Uterus (tissue), 4 donors: ENCODE measurements around the gene MITF. TPM values are rescaled to one million over a fixed set of nuclear protein-coding genes. Genes with fewer than 3 reads are reported as not detected.

Source experiments
- DNase-seq, 2 donors: peaks; one replicate each; pipeline ENCODE4 v3.0.0-alpha.2; 2019 to 2020
- H3K27ac ChIP-seq, 2 donors: fragments of 200-600 bp; sonication (generic); 1 replicate in 1 of 2; 2 replicates in 1 of 2; pipeline ENCODE4 v1.5.1; 2016 to 2018
- H3K27me3 ChIP-seq, 2 donors: fragments of 200-600 bp; sonication (generic); one replicate each; pipeline ENCODE4 v1.5.1; 2018 to 2019; ENCODE audit warnings: control low read depth in 1 of 2
- H3K36me3 ChIP-seq, 2 donors: fragments of 200-600 bp; sonication (generic); one replicate each; pipeline ENCODE4 v1.5.1; 2019; ENCODE audit warnings: control low read depth in 1 of 2
- H3K4me1 ChIP-seq, 2 donors: fragments of 200-600 bp; sonication (generic); one replicate each; pipeline ENCODE4 v1.5.1; 2018 to 2019; ENCODE audit warnings: control low read depth in 1 of 2
- H3K4me3 ChIP-seq, 2 donors: fragments of 200-600 bp; sonication (generic); 1 replicate in 1 of 2; 2 replicates in 1 of 2; pipeline ENCODE4 v1.5.1; 2018 to 2019; ENCODE audit warnings: mild to moderate bottlenecking in 1 of 2
- H3K9me3 ChIP-seq, 2 donors: fragments of 200-600 bp; sonication (generic); one replicate each; pipeline ENCODE4 v1.5.1; 2019; ENCODE audit warnings: control low read depth in 1 of 2
- POLR2A ChIP-seq, 2 donors: fragments of 450-650 bp; IDR thresholded peaks; one replicate each; pipeline ENCODE4 v1.6.1; 2016; ENCODE audit warnings: antibody characterized with exemption in 2 of 2, mild to moderate bottlenecking in 1 of 2, moderate library complexity in 1 of 2
- intact Hi-C: fragments of 100-400 bp; cut with DNase I; formaldehyde crosslinking; loops from one replicate; pipeline ENCODE4 v1.15.1; 2023; ENCODE audit warnings: low total_unique reads
- total RNA-seq, 4 donors: library from RNA; depleted of rRNA in 3 of 4; stranded (reverse); fragments of >200 nt in 3 of 4; gene quantifications; one replicate each; pipeline versions ENCODE4 v1.1.0 to v1.2.4, GENCODE V29; 2014 to 2023
- TF ChIP-seq, protein P1 (sequence below), 4 experiments: fragments of 200-600 bp in 2 of 4; fragments of 450-650 bp in 2 of 4; sonication (generic) in 2 of 4; IDR thresholded peaks; one replicate each; pipeline ENCODE4 v1.5.1; 2016 to 2019; ENCODE audit warnings: antibody characterized with exemption in 4 of 4, mild to moderate bottlenecking in 2 of 4, moderate library complexity in 1 of 4
- donor health status: DM: yes; HTN: yes; CAD: no.

The MITF gene
- total RNA-seq, 4 donors from 2014 or later, result 18.2 to 66.0 (median 52.6) TPM

DNA sequence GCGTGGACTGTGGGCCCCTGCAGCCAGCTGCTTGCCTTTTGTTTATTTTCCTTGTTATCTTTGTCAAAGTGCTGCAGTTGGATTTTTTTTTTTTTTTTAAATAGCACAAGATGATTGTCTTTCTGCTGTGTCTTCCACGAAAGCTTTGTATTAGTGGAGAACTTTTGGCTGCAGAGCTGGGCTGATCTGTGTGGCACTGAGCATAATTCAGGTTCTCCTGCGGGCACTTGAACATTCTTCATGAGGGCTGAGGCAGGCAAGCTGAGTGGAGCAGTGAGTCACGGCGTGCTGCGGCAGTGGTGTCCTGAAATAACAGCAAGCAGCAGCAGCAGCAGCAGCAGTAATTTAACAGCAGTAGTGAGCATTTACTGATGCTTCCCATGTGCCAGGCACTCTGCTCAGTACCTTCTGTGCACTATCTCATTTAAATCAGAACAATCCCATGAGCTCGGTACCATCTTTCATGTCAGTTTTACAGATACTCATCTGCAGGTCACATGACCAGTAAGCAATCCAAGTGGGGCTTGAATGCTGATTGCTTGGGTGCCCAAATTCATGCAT is 45.8 kb downstream of the MITF start:
- Histone ChIP-seq H3K9me3 (no peaks in the 10 kb centered on the region), H3K4me1 (peaks cover 4 to 8% of the 10 kb centered on the region in 2 donors), H3K4me3 (no peak overlapping the region), H3K36me3 (no peaks in the 10 kb centered on the region), H3K27ac (peak overlapping the region; percentile 68 to 85), H3K27me3 (no peaks in the 10 kb centered on the region)
- intact Hi-C loops, result no loop called here
- TF ChIP-seq, protein P1, sequence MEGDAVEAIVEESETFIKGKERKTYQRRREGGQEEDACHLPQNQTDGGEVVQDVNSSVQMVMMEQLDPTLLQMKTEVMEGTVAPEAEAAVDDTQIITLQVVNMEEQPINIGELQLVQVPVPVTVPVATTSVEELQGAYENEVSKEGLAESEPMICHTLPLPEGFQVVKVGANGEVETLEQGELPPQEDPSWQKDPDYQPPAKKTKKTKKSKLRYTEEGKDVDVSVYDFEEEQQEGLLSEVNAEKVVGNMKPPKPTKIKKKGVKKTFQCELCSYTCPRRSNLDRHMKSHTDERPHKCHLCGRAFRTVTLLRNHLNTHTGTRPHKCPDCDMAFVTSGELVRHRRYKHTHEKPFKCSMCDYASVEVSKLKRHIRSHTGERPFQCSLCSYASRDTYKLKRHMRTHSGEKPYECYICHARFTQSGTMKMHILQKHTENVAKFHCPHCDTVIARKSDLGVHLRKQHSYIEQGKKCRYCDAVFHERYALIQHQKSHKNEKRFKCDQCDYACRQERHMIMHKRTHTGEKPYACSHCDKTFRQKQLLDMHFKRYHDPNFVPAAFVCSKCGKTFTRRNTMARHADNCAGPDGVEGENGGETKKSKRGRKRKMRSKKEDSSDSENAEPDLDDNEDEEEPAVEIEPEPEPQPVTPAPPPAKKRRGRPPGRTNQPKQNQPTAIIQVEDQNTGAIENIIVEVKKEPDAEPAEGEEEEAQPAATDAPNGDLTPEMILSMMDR (IDR thresholded peaks at IDR 0.05), result no peak
- TF ChIP-seq POLR2A (IDR thresholded peaks at IDR 0.05), result no peak
- DNase-seq, result peak; percentile 60 to 65

DNA sequence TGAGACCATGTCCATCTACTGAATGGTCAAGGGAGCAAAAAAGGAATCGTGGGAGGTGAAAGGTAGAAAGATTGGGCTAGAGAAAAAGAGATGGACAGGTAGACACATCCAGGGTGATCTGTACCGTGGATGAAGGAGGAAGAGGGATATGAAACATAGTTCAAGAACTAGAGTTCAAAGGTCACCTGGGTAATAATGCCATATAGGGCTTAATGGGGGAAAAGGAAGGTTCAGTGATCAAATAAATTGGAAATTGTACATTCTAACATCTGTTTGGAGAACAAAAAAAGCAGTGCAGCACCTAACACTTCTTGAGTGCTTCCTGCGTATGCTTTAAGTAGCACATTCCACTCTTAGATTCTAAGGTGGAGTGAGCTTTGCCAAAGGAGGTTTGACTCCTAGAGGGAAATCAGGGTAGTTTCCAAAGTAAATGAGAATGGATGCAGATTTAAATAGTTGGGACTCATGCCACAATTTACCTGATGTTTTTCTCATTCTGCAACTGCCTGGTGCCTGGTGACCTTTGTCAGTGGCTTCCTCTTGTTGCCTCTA is 46.6 kb downstream of the MITF start:
- H3K36me3 ChIP-seq, result no peaks in the 10 kb centered on the region
- H3K27me3 ChIP-seq, result no peaks in the 10 kb centered on the region
- no peak for DNase-seq
- intact Hi-C loops, result no loop called here
- no peaks in the 10 kb centered on the region for H3K9me3 ChIP-seq
- H3K4me1 ChIP-seq, result peaks cover 4 to 11% of the 10 kb centered on the region in 2 donors
- no peak for TF ChIP-seq POLR2A (IDR thresholded peaks at IDR 0.05)
- TF ChIP-seq, protein P1 (IDR thresholded peaks at IDR 0.05), result peak in 1 of 4 experiments; percentile 9
- H3K27ac ChIP-seq, result peak overlapping the region; percentile 68 to 85
- H3K4me3 ChIP-seq, result no peak overlapping the region

DNA sequence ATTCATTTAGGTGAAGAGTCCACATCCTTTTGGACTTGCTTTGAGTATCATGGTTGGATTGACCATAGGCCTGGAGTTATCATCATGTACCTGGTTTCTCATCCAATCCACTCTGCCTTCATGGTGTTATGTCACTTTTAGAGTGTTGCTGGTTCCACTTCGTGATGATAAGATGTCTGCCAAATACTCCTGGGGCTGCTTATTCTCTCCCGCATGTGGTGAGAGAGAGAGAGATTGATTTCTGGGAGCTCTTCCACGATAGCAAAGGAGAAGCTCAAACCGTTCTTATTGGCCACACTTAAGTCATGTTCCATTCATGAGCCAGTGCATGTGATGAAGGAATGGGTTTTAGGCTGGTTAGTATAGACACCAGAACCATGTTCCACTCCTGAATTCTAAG is 47.6 kb downstream of the MITF start:
- no peaks in the 10 kb centered on the region for H3K27me3 ChIP-seq
- no peaks in the 10 kb centered on the region for H3K36me3 ChIP-seq
- H3K4me1 ChIP-seq, result peaks cover 4 to 11% of the 10 kb centered on the region in 2 donors
- no peak for DNase-seq
- H3K4me3 ChIP-seq, result no peak overlapping the region
- no peaks in the 10 kb centered on the region for H3K9me3 ChIP-seq
- TF ChIP-seq, protein P1 (IDR thresholded peaks at IDR 0.05), result no peak
- TF ChIP-seq POLR2A (IDR thresholded peaks at IDR 0.05), result no peak
- peak overlapping the region; percentile 68 to 85 for H3K27ac ChIP-seq
- intact Hi-C loops, result no loop called here

DNA sequence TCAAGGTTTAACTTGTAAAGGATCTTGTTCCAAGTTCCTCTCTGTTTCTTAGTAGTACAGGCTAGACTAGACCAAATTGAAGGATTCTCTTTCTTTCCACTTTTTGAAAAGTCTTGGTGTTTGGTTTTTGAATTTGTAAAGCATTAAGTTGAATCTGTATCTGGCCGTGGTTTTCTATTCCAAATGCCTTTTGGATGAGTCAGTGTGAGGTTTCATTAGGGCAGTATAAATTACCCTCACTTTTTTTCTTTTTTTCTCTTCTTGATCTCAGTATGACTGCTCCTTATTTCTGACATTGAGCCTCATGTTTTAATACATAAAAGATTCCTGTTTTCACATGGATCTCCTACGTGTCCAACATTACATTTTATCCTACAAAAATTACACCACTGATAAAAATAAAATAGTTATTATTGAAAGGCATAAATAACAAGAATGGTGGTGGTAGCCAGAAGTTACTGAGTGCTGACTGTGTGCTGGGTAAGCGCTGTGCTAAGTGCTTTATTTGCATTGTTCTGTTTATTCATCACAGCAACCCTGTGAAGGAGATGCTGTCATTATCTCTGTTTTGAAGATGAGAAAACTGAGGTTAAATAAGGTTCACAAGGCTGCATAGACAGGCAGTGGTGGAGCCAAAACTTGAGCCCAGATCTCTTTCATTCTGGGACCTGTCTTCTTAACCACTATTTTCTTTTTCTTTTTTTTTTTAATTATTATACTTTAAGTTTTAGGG is 48.3 kb downstream of the MITF start:
- Histone ChIP-seq H3K27ac (peak overlapping the region; percentile 68 to 85), H3K4me1 (peaks cover 4 to 16% of the 10 kb centered on the region in 2 donors), H3K9me3 (no peaks in the 10 kb centered on the region), H3K4me3 (no peak overlapping the region), H3K27me3 (no peaks in the 10 kb centered on the region), H3K36me3 (no peaks in the 10 kb centered on the region)
- DNase-seq, result no peak
- intact Hi-C loops, result no loop called here
- TF ChIP-seq, protein P1 (IDR thresholded peaks at IDR 0.05), result no peak
- TF ChIP-seq POLR2A (IDR thresholded peaks at IDR 0.05), result no peak

DNA sequence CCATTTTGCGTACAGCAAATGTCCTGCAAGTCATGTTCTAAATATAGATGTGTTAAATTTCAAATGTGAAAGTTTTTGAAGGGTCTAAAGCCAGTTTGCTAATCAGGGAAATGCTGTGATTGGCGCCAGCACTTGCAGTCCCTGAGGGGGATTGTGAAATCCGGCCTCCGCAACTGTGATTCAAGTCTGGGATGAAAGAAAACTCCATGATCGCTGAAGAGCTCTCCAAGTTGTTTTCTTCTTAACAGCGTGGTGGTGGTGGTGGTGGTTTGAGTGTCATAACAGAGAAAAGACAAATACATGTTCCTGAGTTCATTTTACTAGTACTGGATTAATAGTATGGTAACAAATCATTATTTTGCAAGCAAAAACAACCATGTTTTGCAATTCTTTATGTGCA is 51.8 kb downstream of the MITF start:
- no peaks in the 10 kb centered on the region for H3K9me3 ChIP-seq
- intact Hi-C loops, result loop anchor here (5.0 kb wide), 1 partner anchor 104 kb away; no protein-coding TSS in a partner anchor
- no peak overlapping the region for H3K4me3 ChIP-seq
- TF ChIP-seq, protein P1 (IDR thresholded peaks at IDR 0.05), result no peak
- TF ChIP-seq POLR2A (IDR thresholded peaks at IDR 0.05), result no peak
- peak; percentile 84 to 88 for DNase-seq
- H3K4me1 ChIP-seq, result peaks cover 0 to 12% of the 10 kb centered on the region in 2 donors
- H3K27me3 ChIP-seq, result no peaks in the 10 kb centered on the region
- no peaks in the 10 kb centered on the region for H3K36me3 ChIP-seq
- peak overlapping the region; percentile 68 to 85 for H3K27ac ChIP-seq
